A673 (cell line): ENCODE results near the gene PRR12. TPM values are rescaled to one million over a fixed set of nuclear protein-coding genes. Genes with fewer than 3 reads are reported as not detected.

Source experiments
- BruUV-seq: library from RNA; stranded (reverse); fragments of 400-500 nt; replicated peaks from 2 replicates; lab custom pipeline; 2021; lab: Mats Ljungman, UMichigan
- CTCF ChIA-PET: fragments of 300-600 bp; sonication (Branson Sonifier 250); formaldehyde crosslinking; loops from one replicate; lab custom pipeline; 2022; ENCODE audit warnings: antibody characterized with exemption; lab: Charles Lee
- POLR2A ChIA-PET: fragments of 300-600 bp; sonication (Branson Sonifier 250); formaldehyde crosslinking; loops from one replicate; lab custom pipeline; 2022; ENCODE audit warnings: antibody characterized with exemption; ENCODE audit not compliant: low non-redundant PET; lab: Charles Lee
- DNase-seq: peaks from one replicate; pipeline ENCODE4 v3.0.0-alpha.2; 2015; ENCODE audit warnings: low spot score
- H3K27ac ChIP-seq: fragments of 200-600 bp; sonication (generic); 2 replicates; pipeline ENCODE4 v1.5.1; 2016; ENCODE audit warnings: mixed run types, low read depth, mild to moderate bottlenecking, mixed read lengths, antibody characterized with exemption, low read length; ENCODE audit not compliant: poor library complexity, severe bottlenecking
- H3K27me3 ChIP-seq: fragments of 200-600 bp; sonication (generic); replicated peaks from 2 replicates; pipeline ENCODE4 v1.6.1; 2017; ENCODE audit warnings: mixed run types, low read depth, mild to moderate bottlenecking, mixed read lengths, antibody characterized with exemption, low read length; ENCODE audit not compliant: insufficient read depth, poor library complexity
- H3K36me3 ChIP-seq: fragments of 200-600 bp; sonication (generic); 2 replicates; pipeline ENCODE4 v1.6.1; 2016; ENCODE audit warnings: mixed run types, mild to moderate bottlenecking, mixed read lengths, antibody characterized with exemption, low read length; ENCODE audit not compliant: insufficient read depth, poor library complexity, severe bottlenecking
- H3K4me1 ChIP-seq: fragments of 200-600 bp; sonication (generic); 2 replicates; pipeline ENCODE4 v1.6.1; 2017; ENCODE audit warnings: mixed run types, mild to moderate bottlenecking, mixed read lengths, antibody characterized with exemption, low read length; ENCODE audit not compliant: insufficient read depth, poor library complexity, severe bottlenecking
- H3K4me3 ChIP-seq: fragments of 200-600 bp; sonication (generic); 2 replicates; pipeline ENCODE4 v1.5.1; 2016; ENCODE audit warnings: low read depth, mixed run types, mild to moderate bottlenecking, mixed read lengths, low read length; ENCODE audit not compliant: poor library complexity, severe bottlenecking
- H3K9me3 ChIP-seq: fragments of 200-600 bp; sonication (generic); 2 replicates; pipeline ENCODE4 v1.6.1; 2016; ENCODE audit warnings: mixed run types, low read depth, mild to moderate bottlenecking, mixed read lengths, antibody characterized with exemption, low read length; ENCODE audit not compliant: poor library complexity, severe bottlenecking
- CTCF ChIP-seq: fragments of 300-800, 200-600 bp; sonication (generic); conservative IDR thresholded peaks from 2 replicates; pipeline ENCODE4 v1.5.1; 2017; ENCODE audit warnings: low read depth, mild to moderate bottlenecking, antibody characterized with exemption, low read length, moderate library complexity, mixed read lengths
- EZH2 ChIP-seq: fragments of 200-600 bp; sonication (generic); IDR thresholded peaks from 2 replicates; pipeline ENCODE4 v1.6.1; 2017; ENCODE audit warnings: borderline replicate concordance, low read depth, mild to moderate bottlenecking, mixed read lengths, antibody characterized with exemption, low read length; ENCODE audit not compliant: poor library complexity, severe bottlenecking
- intact Hi-C: fragments of 100-400 bp; cut with micrococcal nuclease; formaldehyde crosslinking; loops from one replicate; pipeline ENCODE4 v1.10.0; 2022; ENCODE audit not compliant: unreplicated experiment
- total RNA-seq: library from RNA; stranded (reverse); gene quantifications from 2 replicates; pipeline ENCODE4 v1.2.3, GENCODE V29; 2021

Gene PRR12
- total RNA-seq, 1 experiment from 2014 or later, result 54.0 TPM

- peak; percentile 40 for DNase-seq
- intact Hi-C loops, result loop anchor here (2.0 kb wide), 1 partner anchor 47 kb away; no protein-coding TSS in a partner anchor
- peak overlapping the region; percentile 59 for H3K4me3 ChIP-seq
- ChIA-PET POLR2A (interaction anchor here (0.6 to 1.0 kb wide), 2 partner anchors 46 to 59 kb away, joined by 5 to 8 read pairs; partner anchors contain the start of gene NOSIP), CTCF (interaction anchor here (0.5 to 0.6 kb wide), 2 partner anchors 195 to 236 kb away, joined by 3 to 9 read pairs; no protein-coding TSS in a partner anchor)
- no TSS peak for BruUV-seq
- peaks cover 3% of the 10 kb centered on the region for H3K36me3 ChIP-seq
- TF ChIP-seq CTCF (no peak), EZH2 (no peak)
- peak overlapping the region; percentile 71 for H3K27ac ChIP-seq
- H3K9me3 ChIP-seq, result no peaks in the 10 kb centered on the region
- H3K4me1 ChIP-seq, result peaks cover 40% of the 10 kb centered on the region
- H3K27me3 ChIP-seq, result no peaks in the 10 kb centered on the region
Observed at GRCh38 chr19:49639401-49640112, 48.6 kb downstream of the PRR12 start.

GRCh38 chr19:49640113-49640898 lies 49.3 kb downstream of the PRR12 start, which contains the start of gene RRAS:
Gene RRAS (minus strand): TSS chr19:49640143. CDS start chr19:49640098, 45 bp downstream.
- no peak for TF ChIP-seq CTCF
- no peak for TF ChIP-seq EZH2
- BruUV-seq, result no TSS peak
- intact Hi-C loops, result loop anchor here (2.0 kb wide), 1 partner anchor 48 kb away; no protein-coding TSS in a partner anchor
- Histone ChIP-seq H3K27me3 (no peaks in the 10 kb centered on the region), H3K9me3 (no peaks in the 10 kb centered on the region), H3K36me3 (peaks cover 7% of the 10 kb centered on the region), H3K4me3 (peak within 1 kb of the TSS; percentile 59), H3K27ac (peak within 1 kb of the TSS; percentile 98), H3K4me1 (peaks cover 40% of the 10 kb centered on the region)
- POLR2A ChIA-PET, result interaction anchor here (0.5 to 1.0 kb wide), 8 partner anchors 9 to 1099 kb away, joined by 3 to 11 read pairs (median 6); partner anchors contain the start of genes ATF5, NOSIP and NUP62
- DNase-seq, result peak; percentile 100
- CTCF ChIA-PET, result interaction anchor here (0.5 to 0.6 kb wide), 3 partner anchors 196 to 672 kb away, joined by 3 to 17 read pairs (median 9); no protein-coding TSS in a partner anchor
